Measurements from ENCODE around the gene WWOX. TPM values are rescaled to one million over a fixed set of nuclear protein-coding genes. Genes with fewer than 3 reads are reported as not detected.

WWOX gene
- total RNA-seq, 2 experiments from 2014 or later = 19.1 to 23.7 TPM

DNA sequence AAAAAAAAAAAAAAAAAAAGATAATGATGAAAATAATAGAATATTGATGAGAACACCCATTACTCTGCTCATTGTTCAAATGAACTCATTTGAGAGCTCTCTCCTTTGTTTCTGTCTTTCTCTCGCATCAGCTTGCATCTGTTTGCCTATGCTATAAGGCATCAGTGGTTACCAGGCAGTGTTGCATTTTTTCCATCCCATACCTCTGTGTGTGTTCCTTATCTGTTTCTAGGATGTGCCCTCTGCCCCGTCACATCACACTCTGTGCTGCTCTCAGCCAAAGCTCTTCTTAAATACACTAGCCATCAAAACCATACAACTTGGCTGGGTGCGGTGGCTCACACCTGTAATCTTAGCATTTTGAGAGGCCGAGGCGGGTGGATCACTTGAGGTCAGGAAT, 568.2 kb downstream of the WWOX start:
- H3K27me3 Mint-ChIP-seq = no peaks in the 10 kb centered on the region
- no peak overlapping the region for H3K4me3 Mint-ChIP-seq
- ATAC-seq (no peak), DNase-seq (no peak)
- H3K36me3 Mint-ChIP-seq (ENCODE audit: low read depth) = no peaks in the 10 kb centered on the region
- H3K9me3 Mint-ChIP-seq = no peaks in the 10 kb centered on the region
- POLR2A ChIA-PET = no interaction called here
- no peak overlapping the region for H3K27ac Mint-ChIP-seq
- H3K4me1 Mint-ChIP-seq (ENCODE audit: low read depth) = no peaks in the 10 kb centered on the region
- intact Hi-C loops (cut with micrococcal nuclease) = no loop called here
- CTCF ChIA-PET = no interaction called here
- TF ChIP-seq, protein P1, sequence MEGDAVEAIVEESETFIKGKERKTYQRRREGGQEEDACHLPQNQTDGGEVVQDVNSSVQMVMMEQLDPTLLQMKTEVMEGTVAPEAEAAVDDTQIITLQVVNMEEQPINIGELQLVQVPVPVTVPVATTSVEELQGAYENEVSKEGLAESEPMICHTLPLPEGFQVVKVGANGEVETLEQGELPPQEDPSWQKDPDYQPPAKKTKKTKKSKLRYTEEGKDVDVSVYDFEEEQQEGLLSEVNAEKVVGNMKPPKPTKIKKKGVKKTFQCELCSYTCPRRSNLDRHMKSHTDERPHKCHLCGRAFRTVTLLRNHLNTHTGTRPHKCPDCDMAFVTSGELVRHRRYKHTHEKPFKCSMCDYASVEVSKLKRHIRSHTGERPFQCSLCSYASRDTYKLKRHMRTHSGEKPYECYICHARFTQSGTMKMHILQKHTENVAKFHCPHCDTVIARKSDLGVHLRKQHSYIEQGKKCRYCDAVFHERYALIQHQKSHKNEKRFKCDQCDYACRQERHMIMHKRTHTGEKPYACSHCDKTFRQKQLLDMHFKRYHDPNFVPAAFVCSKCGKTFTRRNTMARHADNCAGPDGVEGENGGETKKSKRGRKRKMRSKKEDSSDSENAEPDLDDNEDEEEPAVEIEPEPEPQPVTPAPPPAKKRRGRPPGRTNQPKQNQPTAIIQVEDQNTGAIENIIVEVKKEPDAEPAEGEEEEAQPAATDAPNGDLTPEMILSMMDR (IDR thresholded peaks at IDR 0.05) = no peak

- TF ChIP-seq, protein P1 (IDR thresholded peaks at IDR 0.05) = no peak
- Mint-ChIP-seq H3K36me3 (ENCODE audit: low read depth) (no peaks in the 10 kb centered on the region), H3K27ac (no peak overlapping the region), H3K27me3 (no peaks in the 10 kb centered on the region), H3K4me3 (no peak overlapping the region), H3K9me3 (no peaks in the 10 kb centered on the region), H3K4me1 (ENCODE audit: low read depth) (no peaks in the 10 kb centered on the region)
- ChIA-PET POLR2A (no interaction called here), CTCF (no interaction called here)
- no peak for DNase-seq
- intact Hi-C loops (cut with micrococcal nuclease) = no loop called here
- ATAC-seq = no peak
These were observed 568.9 kb downstream of the WWOX start for GRCh38 chr16:78668393-78668792.

GRCh38 chr16:78669994-78670393, 570.5 kb downstream of the WWOX start:
- TF ChIP-seq, protein P1 (IDR thresholded peaks at IDR 0.05) = no peak
- no peak overlapping the region for H3K27ac Mint-ChIP-seq
- intact Hi-C loops (cut with micrococcal nuclease) = no loop called here
- H3K9me3 Mint-ChIP-seq = no peaks in the 10 kb centered on the region
- ChIA-PET POLR2A (no interaction called here), CTCF (no interaction called here)
- no peaks in the 10 kb centered on the region for H3K4me1 Mint-ChIP-seq (ENCODE audit: low read depth)
- no peaks in the 10 kb centered on the region for H3K36me3 Mint-ChIP-seq (ENCODE audit: low read depth)
- no peaks in the 10 kb centered on the region for H3K27me3 Mint-ChIP-seq
- H3K4me3 Mint-ChIP-seq = no peak overlapping the region
- ATAC-seq (no peak), DNase-seq (no peak)

- Mint-ChIP-seq H3K27ac (no peak overlapping the region), H3K4me1 (ENCODE audit: low read depth) (no peaks in the 10 kb centered on the region), H3K9me3 (no peaks in the 10 kb centered on the region), H3K27me3 (no peaks in the 10 kb centered on the region), H3K36me3 (ENCODE audit: low read depth) (no peaks in the 10 kb centered on the region), H3K4me3 (no peak overlapping the region)
- DNase-seq (no peak), ATAC-seq (no peak)
- intact Hi-C loops (cut with micrococcal nuclease) = no loop called here
- TF ChIP-seq, protein P1 (IDR thresholded peaks at IDR 0.05) = no peak
- POLR2A ChIA-PET = interaction anchor here (0.6 to 0.8 kb wide), 2 partner anchors 451 to 586 kb away, joined by 3 read pairs; no protein-coding TSS in a partner anchor
- CTCF ChIA-PET = no interaction called here
These were observed 573.5 kb downstream of the WWOX start for GRCh38 chr16:78672779-78673556.

DNA sequence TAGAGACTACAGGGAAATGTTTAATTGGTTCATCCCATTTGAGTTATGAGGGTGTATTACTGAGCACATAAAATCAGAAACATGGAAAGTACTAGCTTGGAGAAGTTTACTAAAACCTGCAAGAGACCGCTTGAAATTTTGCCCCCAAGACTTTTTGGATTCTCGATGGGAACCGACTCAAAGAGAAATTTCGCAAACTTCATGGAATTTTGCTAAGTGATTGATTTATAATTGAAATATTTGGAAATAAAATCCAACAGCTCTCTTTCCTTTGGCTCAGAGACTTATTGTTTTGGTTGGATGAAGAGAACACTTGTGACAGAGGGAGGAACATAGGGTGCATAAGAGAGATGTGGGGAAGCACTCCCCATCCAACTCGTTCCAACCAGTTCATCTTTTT, 574.4 kb downstream of the WWOX start:
- Mint-ChIP-seq H3K27me3 (no peaks in the 10 kb centered on the region), H3K4me3 (no peak overlapping the region), H3K36me3 (ENCODE audit: low read depth) (no peaks in the 10 kb centered on the region), H3K4me1 (ENCODE audit: low read depth) (no peaks in the 10 kb centered on the region), H3K27ac (no peak overlapping the region), H3K9me3 (no peaks in the 10 kb centered on the region)
- ATAC-seq (no peak), DNase-seq (no peak)
- TF ChIP-seq, protein P1 (IDR thresholded peaks at IDR 0.05) = no peak
- ChIA-PET POLR2A (no interaction called here), CTCF (no interaction called here)
- intact Hi-C loops (cut with micrococcal nuclease) = no loop called here

Data from activated CD8-positive, alpha-beta T cell treated with anti-CD3 and anti-CD28 coated beads for 36 hours (primary cell).